HG03139 (cell line): ENCODE results near the gene TMOD1.
"Not testable (repeated sequence)": the region's sequence is repeated elsewhere in the genome, so short reads cannot be mapped to it uniquely, and the experiment has no call there.

ENCODE experiments used
- ATAC-seq: cut with Tn5 transposase; IDR thresholded peaks from one replicate; pipeline ENCODE4 v1.9.1; 2021; ENCODE audit not compliant: unreplicated experiment

Gene TMOD1

GRCh38 chr9:97501177-97501971, at the start of gene TMOD1:
TMOD1 (plus strand) TSS chr9:97501666; CDS start chr9:97524189, 22,523 bp downstream.
- ATAC-seq: peak; percentile 46

DNA sequence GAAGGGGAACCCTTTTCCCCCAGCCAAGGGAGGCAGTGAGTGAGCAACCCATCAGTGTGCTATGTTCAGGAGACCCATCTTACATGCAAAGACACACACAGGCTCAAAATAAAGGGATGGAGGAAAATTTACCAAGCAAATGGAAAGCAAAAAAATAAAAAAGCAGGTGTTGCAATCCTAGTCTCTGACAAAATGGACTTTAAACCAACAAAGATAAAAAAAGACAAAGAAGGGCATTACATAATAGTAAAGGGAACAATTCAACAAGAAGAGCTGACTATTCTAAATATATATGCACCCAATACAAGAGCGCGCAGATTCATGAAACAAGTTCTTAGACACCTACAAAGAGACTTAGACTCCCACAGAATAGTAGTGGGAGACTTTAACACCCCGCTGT, 47.9 kb upstream of the TMOD1 start:
- not testable (repeated sequence) for ATAC-seq

GRCh38 chr9:97456841-97457240, 44.6 kb upstream of the TMOD1 start:
- not testable (repeated sequence) for ATAC-seq

GRCh38 chr9:97459326-97459725, 42.1 kb upstream of the TMOD1 start:
- no peak for ATAC-seq

GRCh38 chr9:97462159-97462558, 39.3 kb upstream of the TMOD1 start:
- ATAC-seq: no peak

GRCh38 chr9:97462914-97463313, 38.6 kb upstream of the TMOD1 start:
- ATAC-seq: no peak

DNA sequence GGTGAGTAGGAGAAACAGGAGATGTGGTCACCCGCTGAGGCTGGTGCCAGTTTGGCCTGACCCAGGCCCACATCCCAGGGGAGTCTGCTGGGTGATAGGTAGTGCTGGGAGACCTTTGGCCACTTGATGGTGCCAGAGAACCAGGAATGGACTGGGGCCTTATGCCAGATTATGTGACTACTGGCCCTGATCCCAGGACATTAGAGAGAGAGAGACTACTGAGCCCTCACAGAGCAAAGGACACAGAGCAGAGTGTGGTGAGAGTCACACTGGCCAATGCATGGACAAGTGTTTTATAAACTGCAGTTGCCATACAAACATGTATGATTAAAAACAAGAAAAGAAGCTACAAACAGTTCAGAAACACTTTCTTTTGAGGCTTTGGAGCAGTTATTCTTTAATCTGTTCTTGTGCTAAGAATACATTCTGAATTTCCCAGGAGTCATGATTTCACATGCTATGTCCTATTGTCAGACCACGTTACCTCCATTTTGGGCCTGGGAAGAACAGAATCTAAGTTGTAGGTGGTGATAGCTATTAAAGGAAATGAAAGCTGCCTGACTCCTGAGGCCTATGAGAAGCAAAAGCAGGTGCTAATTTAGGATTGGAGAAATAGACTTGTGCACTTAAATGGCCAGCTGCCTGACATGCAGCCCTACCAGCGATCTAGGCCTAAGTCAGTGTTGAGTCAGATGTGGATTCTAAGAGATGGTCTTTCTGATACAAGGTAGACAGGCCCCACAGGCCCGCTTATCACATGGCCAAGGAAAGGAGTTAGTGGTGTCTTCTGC, 32.6 kb upstream of the TMOD1 start:
- peak; percentile 67 for ATAC-seq

DNA sequence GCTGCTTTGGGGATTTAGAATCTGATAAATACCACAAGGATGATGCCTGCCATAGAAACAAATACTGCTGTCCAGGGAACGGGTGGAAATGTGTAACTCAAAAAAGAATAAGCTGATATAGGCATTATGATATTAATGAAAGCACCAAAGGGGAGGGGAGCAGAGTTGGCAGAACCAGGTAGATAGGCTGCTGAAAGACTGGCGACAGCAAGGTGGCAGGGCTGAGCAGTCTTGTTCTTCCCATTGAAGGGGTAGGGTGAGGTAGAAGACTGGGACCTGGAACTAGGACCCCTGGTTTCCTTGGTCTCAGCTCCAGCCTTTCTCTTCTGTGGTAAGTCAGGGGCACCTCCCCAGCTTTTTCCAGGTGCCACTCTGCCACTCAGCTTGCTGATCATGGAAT, 31.4 kb upstream of the TMOD1 start:
- ATAC-seq: no peak

DNA sequence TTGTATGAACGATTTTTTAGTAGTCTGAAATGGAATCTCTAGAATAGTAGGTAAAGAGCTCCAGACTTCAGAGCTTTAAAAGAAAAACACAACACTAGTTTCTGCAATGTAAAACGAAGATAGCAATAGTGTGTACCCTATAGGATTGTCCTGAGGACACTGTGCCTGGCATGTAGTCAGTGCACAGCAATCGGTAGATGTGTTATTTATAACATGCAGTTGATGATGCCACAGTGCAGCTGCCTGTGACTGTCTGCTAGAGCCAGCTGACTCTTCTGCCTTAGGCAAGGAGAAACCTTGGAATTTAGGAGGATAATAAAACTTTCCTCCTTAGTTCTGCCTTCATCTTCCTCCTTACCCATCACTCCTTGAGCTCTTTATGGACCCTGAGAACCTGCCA, 27.7 kb upstream of the TMOD1 start:
- no peak for ATAC-seq

- ATAC-seq: no peak
These were observed 27.0 kb upstream of the TMOD1 start for GRCh38 chr9:97474372-97474925.

- no peak for ATAC-seq
These were observed 26.4 kb upstream of the TMOD1 start for GRCh38 chr9:97475059-97475458.

GRCh38 chr9:97478301-97478981, 23.0 kb upstream of the TMOD1 start:
- ATAC-seq: no peak

GRCh38 chr9:97479496-97480159, 21.8 kb upstream of the TMOD1 start:
- ATAC-seq: no peak

DNA sequence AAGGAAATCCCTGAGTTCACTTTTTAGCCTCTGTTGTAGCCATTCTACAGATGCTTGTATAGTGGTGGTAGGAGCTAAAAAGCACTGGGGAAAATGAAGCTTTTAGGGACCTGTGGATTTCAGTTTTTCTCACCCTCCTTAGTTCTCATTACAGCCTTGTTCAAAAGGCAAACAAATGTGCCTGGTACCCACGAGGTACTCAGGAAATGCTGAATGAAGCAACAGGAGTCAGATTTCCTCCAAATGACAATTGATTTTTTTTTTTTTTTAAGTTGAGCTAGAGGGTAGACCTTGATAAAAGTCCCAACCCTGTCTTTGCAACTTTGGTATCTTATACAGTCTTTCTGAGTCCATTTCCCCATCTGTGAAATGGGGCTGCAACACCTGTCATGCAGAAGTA, 21.3 kb upstream of the TMOD1 start:
- no peak for ATAC-seq

GRCh38 chr9:97480749-97481148, 20.7 kb upstream of the TMOD1 start:
- no peak for ATAC-seq

DNA sequence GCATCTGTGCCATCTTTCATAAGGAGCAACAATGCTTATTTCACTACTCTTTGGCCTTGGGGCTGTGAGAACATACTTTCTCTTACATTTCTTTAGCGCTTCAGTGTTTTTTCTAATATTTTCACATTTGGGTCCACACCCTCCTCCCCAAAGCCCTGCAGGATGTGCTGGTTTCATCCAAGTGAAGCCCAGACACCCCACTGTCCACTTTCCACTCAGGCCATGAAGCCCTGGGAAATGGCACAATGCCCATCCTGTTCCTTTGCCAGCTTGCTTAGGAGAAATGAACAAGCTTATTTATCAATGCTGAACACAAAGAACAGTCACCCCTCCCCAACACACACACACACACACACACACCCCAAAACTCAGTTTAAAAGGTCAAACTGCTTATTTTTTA, 17.3 kb upstream of the TMOD1 start:
- ATAC-seq: no peak

DNA sequence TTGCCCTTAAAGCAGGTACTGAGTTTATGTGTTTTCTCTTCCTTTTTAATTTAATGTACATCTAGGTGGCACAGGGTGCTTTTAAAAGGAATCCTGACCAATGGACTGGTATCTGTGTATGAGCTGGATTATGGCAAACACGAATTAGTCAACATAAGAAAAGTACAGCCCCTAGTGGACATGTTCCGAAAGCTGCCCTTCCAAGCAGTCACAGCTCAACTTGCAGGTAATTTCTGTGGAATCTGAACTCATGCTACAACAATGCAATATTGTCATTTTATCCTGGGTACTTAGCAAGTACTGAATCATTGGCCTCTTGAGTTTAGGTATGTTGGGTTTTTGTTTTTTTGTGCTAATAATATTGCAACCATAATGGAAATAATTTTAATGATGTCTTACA, 14.4 kb upstream of the TMOD1 start:
- no peak for ATAC-seq

DNA sequence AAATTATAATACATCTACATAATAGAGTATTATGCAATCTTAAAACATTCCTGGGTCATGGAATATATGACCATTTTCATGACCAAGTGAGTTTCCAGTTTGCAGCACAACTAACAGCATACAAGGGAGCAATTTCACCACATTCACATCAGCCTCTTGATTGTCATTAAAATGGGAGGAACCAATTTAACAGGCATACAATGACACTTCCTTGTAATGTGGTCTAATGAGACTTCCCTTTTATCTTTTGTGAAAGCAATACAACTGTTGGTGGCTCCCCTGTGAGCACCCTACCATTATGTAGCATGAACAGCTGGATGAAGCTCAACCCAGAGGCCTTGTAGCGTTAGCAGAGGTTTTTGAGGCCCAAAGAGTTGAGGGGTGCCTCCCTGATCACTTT, 13.6 kb upstream of the TMOD1 start:
- no peak for ATAC-seq

GRCh38 chr9:97491216-97491999, 10.1 kb upstream of the TMOD1 start:
- no peak for ATAC-seq
